PC-3 (cell line): ENCODE measurements around the gene ZNF532. TPM values are rescaled to one million over a fixed set of nuclear protein-coding genes. Genes with fewer than 3 reads are reported as not detected.

ENCODE experiments used
- ATAC-seq: fragments of 200-7000 bp; cut with Tn5 transposase; 2 replicates; pipeline ENCODE4 v1.9.1; 2020; ENCODE audit warnings: mild to moderate bottlenecking, moderate library complexity
- BruUV-seq: library from RNA; stranded (reverse); fragments of 400-500 nt; replicated peaks from 2 replicates; lab custom pipeline; 2021; lab: Mats Ljungman, UMichigan
- CTCF ChIA-PET: fragments of 300-600 bp; sonication (Branson Sonifier 250); formaldehyde crosslinking; loops from one replicate; lab custom pipeline; 2022; ENCODE audit warnings: antibody characterized with exemption; lab: Charles Lee
- POLR2A ChIA-PET: fragments of 300-600 bp; sonication (Branson Sonifier 250); formaldehyde crosslinking; loops from one replicate; lab custom pipeline; 2022; ENCODE audit warnings: antibody characterized with exemption; ENCODE audit not compliant: unreplicated experiment; lab: Charles Lee
- DNase-seq: peaks from one replicate; pipeline ENCODE4 v3.0.0-alpha.2; 2015
- H2AFZ ChIP-seq: fragments of 300-600 bp; sonication (generic); 2 replicates; pipeline ENCODE4 v1.6.0; 2016; ENCODE audit warnings: antibody characterized with exemption, low read length
- H3F3A ChIP-seq: fragments of 300-600 bp; sonication (generic); one replicate; pipeline ENCODE4 v1.6.0; 2017; ENCODE audit warnings: antibody characterized with exemption, low read length, control low read depth, mild to moderate bottlenecking; ENCODE audit not compliant: unreplicated experiment
- H3K27ac ChIP-seq: fragments of 300-600 bp; sonication (generic); 2 replicates; pipeline ENCODE4 v1.5.1; 2016; ENCODE audit warnings: mild to moderate bottlenecking, low read length
- H3K27me3 ChIP-seq: fragments of 300-600 bp; sonication (generic); 2 replicates; pipeline ENCODE4 v1.6.1; 2016; ENCODE audit warnings: low read length, mixed read lengths
- H3K36me3 ChIP-seq: fragments of 300-600 bp; sonication (generic); 2 replicates; pipeline ENCODE4 v1.6.1; 2016; ENCODE audit warnings: low read depth, mixed run types, low read length, mixed read lengths
- H3K4me1 ChIP-seq: fragments of 300-600 bp; sonication (generic); 2 replicates; pipeline ENCODE4 v1.5.1; 2016; ENCODE audit warnings: low read length; ENCODE audit not compliant: insufficient read depth
- H3K4me2 ChIP-seq: fragments of 300-600 bp; sonication (generic); 2 replicates; pipeline ENCODE4 v1.6.0; 2016; ENCODE audit warnings: low read length
- H3K4me3 ChIP-seq: fragments of 300-600 bp; sonication (generic); 2 replicates; pipeline ENCODE4 v1.5.1; 2016; ENCODE audit warnings: mild to moderate bottlenecking, low read length, mixed read lengths
- H3K79me2 ChIP-seq: fragments of 300-600 bp; sonication (generic); 2 replicates; pipeline ENCODE4 v1.6.1; 2017; ENCODE audit warnings: low read length, mixed read lengths
- H3K9ac ChIP-seq: fragments of 300-600 bp; sonication (generic); 2 replicates; pipeline ENCODE4 v1.6.0; 2016; ENCODE audit warnings: mild to moderate bottlenecking, low read length
- H3K9me2 ChIP-seq: fragments of 300-600 bp; sonication (generic); replicated peaks from 2 replicates; pipeline ENCODE4 v1.6.1; 2016; ENCODE audit warnings: mixed run types, low read length, mixed read lengths
- H3K9me3 ChIP-seq: fragments of 300-600 bp; sonication (generic); 2 replicates; pipeline ENCODE4 v1.6.1; 2016; ENCODE audit warnings: low read length, mixed read lengths
- H4K20me1 ChIP-seq: fragments of 300-600 bp; sonication (generic); 2 replicates; pipeline ENCODE4 v1.6.1; 2016; ENCODE audit warnings: low read length, mixed read lengths
- EZH2 ChIP-seq: fragments of 300-600 bp; sonication (generic); IDR thresholded peaks from one replicate; pipeline ENCODE4 v1.6.1; 2017; ENCODE audit warnings: antibody characterized with exemption, mild to moderate bottlenecking, low read length; ENCODE audit not compliant: unreplicated experiment
- EZH2phosphoT487 ChIP-seq: fragments of 300-600 bp; sonication (generic); IDR thresholded peaks from 2 replicates; pipeline ENCODE4 v1.6.1; 2018; ENCODE audit warnings: mild to moderate bottlenecking, antibody characterized with exemption, low read length, borderline replicate concordance
- intact Hi-C: fragments of 100-400 bp; cut with micrococcal nuclease; formaldehyde crosslinking; loops from 2 replicates; pipeline ENCODE4 v1.9.0; 2023
- total RNA-seq: library from RNA; depleted of rRNA; stranded (reverse); fragments of >200 nt; gene quantifications from 2 replicates; pipeline ENCODE4 v1.2.3, GENCODE V29; 2014
- TF ChIP-seq, protein P1 (sequence below): fragments of 300-600 bp; sonication (generic); conservative IDR thresholded peaks from 2 replicates; pipeline ENCODE4 v1.5.1; 2017; ENCODE audit warnings: antibody characterized with exemption, low read depth, mild to moderate bottlenecking, low read length

The ZNF532 gene
- total RNA-seq, 1 experiment from 2014 or later, result 47.3 TPM

- H3K27me3 ChIP-seq, result no peaks in the 10 kb centered on the region
- intact Hi-C loops, result no loop called here
- H3K9me2 ChIP-seq, result no peaks in the 10 kb centered on the region
- no peak overlapping the region for H3K9ac ChIP-seq
- H3K36me3 ChIP-seq, result peaks cover 29% of the 10 kb centered on the region
- DNase-seq, result no peak
- ChIA-PET POLR2A (no interaction called here), CTCF (no interaction called here)
- no peak overlapping the region for H3K4me2 ChIP-seq
- H3K4me3 ChIP-seq, result no peak overlapping the region
- ATAC-seq, result no peak
- no TSS peak for BruUV-seq
- H2AFZ ChIP-seq, result no peak overlapping the region
- no peaks in the 10 kb centered on the region for H3K9me3 ChIP-seq
- H3F3A ChIP-seq, result no peaks in the 10 kb centered on the region
- H4K20me1 ChIP-seq, result no peaks in the 10 kb centered on the region
- no peak overlapping the region for H3K27ac ChIP-seq
- H3K79me2 ChIP-seq, result no peaks in the 10 kb centered on the region
- H3K4me1 ChIP-seq, result no peaks in the 10 kb centered on the region
- TF ChIP-seq EZH2phosphoT487, result no peak
- TF ChIP-seq, protein P1, sequence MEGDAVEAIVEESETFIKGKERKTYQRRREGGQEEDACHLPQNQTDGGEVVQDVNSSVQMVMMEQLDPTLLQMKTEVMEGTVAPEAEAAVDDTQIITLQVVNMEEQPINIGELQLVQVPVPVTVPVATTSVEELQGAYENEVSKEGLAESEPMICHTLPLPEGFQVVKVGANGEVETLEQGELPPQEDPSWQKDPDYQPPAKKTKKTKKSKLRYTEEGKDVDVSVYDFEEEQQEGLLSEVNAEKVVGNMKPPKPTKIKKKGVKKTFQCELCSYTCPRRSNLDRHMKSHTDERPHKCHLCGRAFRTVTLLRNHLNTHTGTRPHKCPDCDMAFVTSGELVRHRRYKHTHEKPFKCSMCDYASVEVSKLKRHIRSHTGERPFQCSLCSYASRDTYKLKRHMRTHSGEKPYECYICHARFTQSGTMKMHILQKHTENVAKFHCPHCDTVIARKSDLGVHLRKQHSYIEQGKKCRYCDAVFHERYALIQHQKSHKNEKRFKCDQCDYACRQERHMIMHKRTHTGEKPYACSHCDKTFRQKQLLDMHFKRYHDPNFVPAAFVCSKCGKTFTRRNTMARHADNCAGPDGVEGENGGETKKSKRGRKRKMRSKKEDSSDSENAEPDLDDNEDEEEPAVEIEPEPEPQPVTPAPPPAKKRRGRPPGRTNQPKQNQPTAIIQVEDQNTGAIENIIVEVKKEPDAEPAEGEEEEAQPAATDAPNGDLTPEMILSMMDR, result no peak
- no peak for TF ChIP-seq EZH2
Observed at GRCh38 chr18:58980991-58981390, 116.3 kb downstream of the ZNF532 start.

- Histone ChIP-seq H3K27ac (no peak overlapping the region), H3K9me3 (no peaks in the 10 kb centered on the region), H3K27me3 (no peaks in the 10 kb centered on the region), H3K4me1 (no peaks in the 10 kb centered on the region), H4K20me1 (no peaks in the 10 kb centered on the region), H3K9me2 (no peaks in the 10 kb centered on the region), H3K4me2 (no peak overlapping the region), H3K4me3 (no peak overlapping the region), H3K36me3 (peaks cover 29% of the 10 kb centered on the region), H3F3A (no peaks in the 10 kb centered on the region), H3K79me2 (no peaks in the 10 kb centered on the region), H3K9ac (no peak overlapping the region), H2AFZ (no peak overlapping the region)
- BruUV-seq, result no TSS peak
- no peak for DNase-seq
- TF ChIP-seq EZH2phosphoT487, result no peak
- TF ChIP-seq, protein P1, result no peak
- no peak for TF ChIP-seq EZH2
- ChIA-PET CTCF (no interaction called here), POLR2A (no interaction called here)
- intact Hi-C loops, result no loop called here
- no peak for ATAC-seq
Observed at GRCh38 chr18:58983260-58984155, 118.8 kb downstream of the ZNF532 start.

DNA sequence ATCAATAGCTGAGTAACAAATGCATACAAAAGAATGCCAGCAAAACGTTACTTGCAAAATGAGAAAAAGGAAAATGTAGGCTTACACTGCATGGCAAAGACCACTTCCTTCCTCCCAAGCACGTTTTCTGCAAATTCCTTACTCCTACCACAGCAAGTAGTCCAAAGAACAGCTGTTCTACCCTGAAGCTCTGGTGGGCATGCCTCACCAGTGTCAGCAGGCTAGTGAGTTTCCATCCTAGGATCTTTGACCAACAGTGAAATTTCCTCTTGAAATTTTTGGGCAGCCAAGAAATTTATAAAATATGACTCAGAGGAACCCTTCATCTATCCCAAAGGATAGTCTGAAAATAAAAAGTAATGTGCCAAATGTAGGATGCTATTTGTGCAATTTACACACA lies 123.9 kb downstream of the ZNF532 start:
- Histone ChIP-seq H3K79me2 (no peaks in the 10 kb centered on the region), H3K36me3 (peaks cover 3% of the 10 kb centered on the region; the same call in 1 of the 2 replicates), H3F3A (peaks cover 4% of the 10 kb centered on the region), H3K4me3 (no peak overlapping the region), H3K4me1 (peaks cover 36% of the 10 kb centered on the region), H3K9me2 (no peaks in the 10 kb centered on the region), H3K27me3 (no peaks in the 10 kb centered on the region), H3K9ac (no peak overlapping the region), H3K9me3 (no peaks in the 10 kb centered on the region), H3K4me2 (no peak overlapping the region), H4K20me1 (no peaks in the 10 kb centered on the region), H3K27ac (no peak overlapping the region), H2AFZ (no peak overlapping the region)
- ChIA-PET CTCF (no interaction called here), POLR2A (interaction anchor here (0.6 kb wide), 1 partner anchor 152 kb away, joined by 3 read pairs; no protein-coding TSS in a partner anchor)
- TF ChIP-seq, protein P1, result no peak
- no peak for TF ChIP-seq EZH2
- no peak for TF ChIP-seq EZH2phosphoT487
- no TSS peak for BruUV-seq
- intact Hi-C loops, result no loop called here
- ATAC-seq (no peak), DNase-seq (no peak)
